Right kidney (tissue), 9 donors: ENCODE measurements around the gene CCT5.
A peak's percentile ranks its signal among the peaks of the same experiment; 100 is the strongest.

ENCODE experiments used
- DNase-seq: peaks from one replicate; pipeline ENCODE4 v3.0.0-alpha.2; 2016
- long read RNA-seq, 8 donors: transcript quantifications; one replicate each; lab custom pipeline, GENCODE V29; 2026

CCT5 gene
- long read RNA-seq, donor 1, transcript CCT5-201 (11 exons, 3,675 nt): major isoform, 76 of 288 reads
- long read RNA-seq, donor 1, transcript CCT5-212 (2 exons, 568 nt): minor isoform, 26 of 288 reads
- long read RNA-seq, donor 1, partial matches to known transcripts: 155 of 288 reads
- long read RNA-seq, donor 1, other reads (novel, unspliced or antisense): 25 of 288 reads
- long read RNA-seq, donor 2, transcript CCT5-212 (2 exons, 568 nt): minor isoform, 21 of 145 reads
- long read RNA-seq, donor 2, transcript CCT5-201 (11 exons, 3,675 nt): major isoform, 41 of 145 reads
- long read RNA-seq, donor 2, partial matches to known transcripts: 66 of 145 reads
- long read RNA-seq, donor 2, other reads (novel, unspliced or antisense): 14 of 145 reads
- long read RNA-seq, donor 3, transcript CCT5-201 (11 exons, 3,675 nt): major isoform, 32 of 99 reads
- long read RNA-seq, donor 3, transcript CCT5-212 (2 exons, 568 nt): minor isoform, 6 of 99 reads
- long read RNA-seq, donor 3, partial matches to known transcripts: 58 of 99 reads
- long read RNA-seq, donor 3, other reads (novel, unspliced or antisense): 0 of 99 reads
- long read RNA-seq, donor 4, transcript CCT5-201 (11 exons, 3,675 nt): major isoform, 52 of 238 reads
- long read RNA-seq, donor 4, transcript CCT5-212 (2 exons, 568 nt): minor isoform, 23 of 238 reads
- long read RNA-seq, donor 4, partial matches to known transcripts: 157 of 238 reads
- long read RNA-seq, donor 4, other reads (novel, unspliced or antisense): 0 of 238 reads
- long read RNA-seq, donor 5, transcript CCT5-201 (11 exons, 3,675 nt): major isoform, 78 of 244 reads
- long read RNA-seq, donor 5, transcript CCT5-212 (2 exons, 568 nt): minor isoform, 9 of 244 reads
- long read RNA-seq, donor 5, partial matches to known transcripts: 150 of 244 reads
- long read RNA-seq, donor 5, other reads (novel, unspliced or antisense): 0 of 244 reads
- long read RNA-seq, donor 6, transcript CCT5-201 (11 exons, 3,675 nt): major isoform, 49 of 234 reads
- long read RNA-seq, donor 6, transcript CCT5-212 (2 exons, 568 nt): minor isoform, 30 of 234 reads
- long read RNA-seq, donor 6, partial matches to known transcripts: 130 of 234 reads
- long read RNA-seq, donor 6, other reads (novel, unspliced or antisense): 20 of 234 reads
- long read RNA-seq, donor 7, transcript CCT5-210 (3 exons, 1,091 nt): minor isoform, 7 of 286 reads
- long read RNA-seq, donor 7, transcript CCT5-206 (3 exons, 555 nt): minor isoform, 7 of 286 reads
- long read RNA-seq, donor 7, transcript CCT5-212 (2 exons, 568 nt): minor isoform, 25 of 286 reads
- long read RNA-seq, donor 7, transcript CCT5-201 (11 exons, 3,675 nt): major isoform, 81 of 286 reads
- long read RNA-seq, donor 7, partial matches to known transcripts: 166 of 286 reads
- long read RNA-seq, donor 7, other reads (novel, unspliced or antisense): 0 of 286 reads
- long read RNA-seq, donor 8, transcript CCT5-212 (2 exons, 568 nt): minor isoform, 10 of 131 reads
- long read RNA-seq, donor 8, transcript CCT5-210 (3 exons, 1,091 nt): minor isoform, 7 of 131 reads
- long read RNA-seq, donor 8, transcript CCT5-201 (11 exons, 3,675 nt): major isoform, 49 of 131 reads
- long read RNA-seq, donor 8, partial matches to known transcripts: 62 of 131 reads
- long read RNA-seq, donor 8, other reads (novel, unspliced or antisense): 0 of 131 reads

DNA sequence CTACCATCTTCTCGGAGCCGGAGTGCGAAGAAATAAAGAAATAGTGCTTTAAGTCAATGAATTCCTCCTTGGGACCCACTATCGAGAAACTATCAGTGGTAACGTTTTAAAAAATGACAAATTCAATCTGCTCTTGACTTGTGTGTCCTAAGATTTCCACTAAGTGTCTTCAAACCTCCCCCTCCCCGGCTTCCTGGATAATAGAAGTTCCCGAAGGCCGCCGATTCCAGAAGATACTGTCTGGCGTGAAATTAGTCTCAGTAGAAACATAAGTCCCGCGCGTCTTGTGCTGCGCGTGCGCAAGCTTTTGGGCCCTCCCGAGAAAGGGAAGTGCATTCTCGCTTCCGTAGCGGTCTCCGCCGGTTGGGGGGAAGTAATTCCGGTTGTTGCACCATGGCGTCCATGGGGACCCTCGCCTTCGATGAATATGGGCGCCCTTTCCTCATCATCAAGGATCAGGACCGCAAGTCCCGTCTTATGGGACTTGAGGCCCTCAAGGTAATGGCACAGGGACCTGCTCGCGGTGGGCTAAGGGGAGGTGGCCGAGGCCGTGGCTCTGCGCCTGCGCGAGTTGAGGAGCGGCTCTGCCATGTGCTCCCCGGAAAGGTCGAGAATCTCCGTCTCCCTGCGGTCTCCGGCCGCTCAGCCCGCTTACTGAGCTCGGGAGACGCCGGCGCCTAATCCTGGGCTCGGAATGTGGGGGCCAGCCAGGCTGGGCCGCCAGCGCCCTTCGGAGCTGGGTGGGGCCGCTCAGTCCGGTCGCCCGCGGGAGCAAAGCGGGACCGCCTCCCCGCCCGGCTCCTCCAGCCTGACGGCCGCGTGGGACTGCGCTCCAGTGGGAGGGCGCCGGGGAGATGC is at the start of gene CCT5:
Gene CCT5, plus strand, starts transcription at position 333 of the 858 bp plus-strand sequence. Its CDS starts 61 bp downstream, at position 394.
- peak; percentile 97 for DNase-seq

DNA sequence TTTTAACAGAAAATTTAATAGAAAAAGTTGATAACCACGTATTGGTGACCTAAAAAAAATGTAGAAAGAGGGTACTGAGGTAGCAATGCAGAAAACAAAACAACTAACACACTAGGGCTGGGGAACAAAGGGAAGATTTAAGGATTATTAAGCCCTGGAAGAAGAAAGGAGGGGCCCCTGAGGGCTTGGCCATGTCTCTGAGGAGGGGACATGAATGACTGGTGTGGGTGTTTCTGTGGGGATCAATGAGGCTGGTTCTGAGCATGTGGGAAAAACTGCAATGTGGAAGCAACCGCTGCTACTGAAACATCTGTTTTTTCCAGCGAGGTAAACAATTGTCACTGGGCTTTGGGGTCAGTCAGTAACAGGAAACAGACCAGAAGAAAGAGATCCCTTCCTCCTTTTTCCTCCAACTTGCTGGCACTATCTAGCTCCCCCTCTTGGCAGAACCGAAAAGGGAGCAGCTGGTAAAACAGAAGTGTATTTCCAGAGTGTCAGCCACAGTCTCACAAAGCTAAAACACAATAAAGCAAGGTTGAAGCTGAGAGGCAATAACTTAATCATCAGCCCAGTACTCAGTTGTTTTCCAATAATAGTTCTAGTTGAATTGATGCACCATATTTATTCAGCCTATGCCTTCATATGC is 48.7 kb upstream of the CCT5 start:
- DNase-seq: no peak

DNA sequence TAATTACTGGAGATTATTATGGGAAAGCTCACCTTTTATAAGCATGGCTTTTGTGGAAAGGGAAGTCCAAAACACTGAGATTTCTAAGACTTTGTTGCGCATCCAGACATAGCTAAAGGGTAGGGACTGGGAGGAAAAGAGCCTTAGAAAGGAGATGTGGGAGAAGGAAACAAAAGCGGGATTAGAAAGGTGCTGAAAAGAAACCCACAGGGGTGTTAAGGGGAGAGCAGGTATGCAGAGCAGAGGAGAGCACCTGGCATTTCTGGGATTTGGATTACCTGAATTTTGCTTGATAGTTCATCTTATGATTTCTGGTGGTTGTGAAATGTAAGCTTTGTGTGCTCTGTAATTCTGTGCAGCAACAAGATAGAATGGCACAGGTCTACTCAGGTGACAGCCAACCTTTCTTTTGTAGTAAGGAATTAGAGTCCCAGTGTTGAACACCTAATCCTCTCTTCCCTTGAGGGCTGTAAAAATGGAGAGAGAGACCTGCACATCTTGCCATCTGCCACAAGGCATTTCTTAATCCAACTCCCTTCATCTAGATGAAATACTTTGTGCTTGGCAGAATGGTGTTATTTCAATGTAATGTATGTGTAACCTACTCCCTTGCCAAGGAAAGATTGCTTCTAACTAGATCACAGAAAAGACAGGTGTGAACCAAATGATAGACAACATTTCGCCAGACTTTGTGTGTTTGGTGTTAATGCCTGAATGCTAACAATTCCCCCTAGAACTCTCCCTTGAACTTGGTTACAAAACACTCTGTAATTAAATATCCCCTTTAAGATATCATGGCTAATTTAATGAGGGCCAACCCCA is 47.8 kb upstream of the CCT5 start:
- DNase-seq: no peak

DNA sequence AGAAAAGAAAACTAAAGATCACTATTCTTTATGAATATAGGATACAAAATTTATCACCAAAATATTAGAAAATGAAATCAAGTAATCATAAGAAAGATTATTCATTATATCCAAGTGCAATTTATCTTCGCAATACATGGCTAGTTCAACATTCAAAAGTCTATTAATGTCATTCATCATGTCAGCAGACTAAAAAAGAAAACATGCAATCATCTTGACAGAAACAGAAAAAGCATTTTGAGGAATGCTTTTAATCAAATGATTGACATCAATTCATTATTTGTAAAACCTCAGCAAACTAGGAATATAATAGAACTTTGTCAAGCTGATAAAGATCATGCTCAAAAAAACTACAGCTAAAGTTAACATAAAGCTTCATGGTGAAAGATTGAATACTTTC is 41.1 kb upstream of the CCT5 start:
- DNase-seq: no peak

GRCh38 chr5:10213316-10213715 is 36.8 kb upstream of the CCT5 start:
- no peak for DNase-seq

GRCh38 chr5:10214041-10214440 is 36.0 kb upstream of the CCT5 start:
- DNase-seq: no peak

- DNase-seq: no peak
Measured at GRCh38 chr5:10215366-10215765, 34.7 kb upstream of the CCT5 start.

- DNase-seq: no peak
Measured at GRCh38 chr5:10216107-10216506, 34.0 kb upstream of the CCT5 start.

DNA sequence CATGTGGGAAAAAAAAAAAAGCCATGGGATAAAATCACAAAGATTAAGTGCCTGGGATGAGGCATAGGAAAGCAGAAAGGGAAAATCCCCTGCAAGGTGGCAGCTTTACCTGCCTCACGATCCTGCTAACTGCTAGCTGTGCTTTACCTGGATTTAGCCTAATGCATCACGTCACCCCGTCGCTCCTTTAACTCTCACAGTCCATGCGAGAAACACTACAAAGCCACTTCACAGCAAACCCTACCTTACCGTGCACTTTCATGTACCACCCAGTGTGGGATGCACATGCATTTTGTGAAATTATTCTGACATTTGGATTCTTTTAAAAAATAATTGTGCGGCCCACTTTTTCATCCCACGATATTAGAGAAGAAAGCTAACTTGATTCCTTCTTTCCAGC is 31.4 kb upstream of the CCT5 start:
- no peak for DNase-seq

DNA sequence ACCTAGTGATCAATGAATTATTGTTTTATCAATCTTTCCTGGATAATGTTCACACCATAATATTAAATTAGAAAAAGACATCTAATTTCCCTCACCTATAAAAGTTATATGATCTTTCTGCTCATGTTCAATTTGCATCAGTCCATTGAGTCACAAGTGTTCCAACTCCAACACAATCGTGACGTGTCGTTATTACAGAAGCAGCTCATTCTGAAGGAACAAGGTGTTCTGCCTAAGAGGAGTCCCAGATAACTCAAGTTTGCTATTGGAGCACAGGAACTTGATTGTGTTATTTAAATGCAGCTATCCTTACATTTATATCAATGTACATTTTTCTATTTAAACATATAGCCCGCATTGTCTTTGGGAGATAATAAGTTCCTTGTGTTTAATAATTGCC is 31.0 kb upstream of the CCT5 start:
- no peak for DNase-seq

DNA sequence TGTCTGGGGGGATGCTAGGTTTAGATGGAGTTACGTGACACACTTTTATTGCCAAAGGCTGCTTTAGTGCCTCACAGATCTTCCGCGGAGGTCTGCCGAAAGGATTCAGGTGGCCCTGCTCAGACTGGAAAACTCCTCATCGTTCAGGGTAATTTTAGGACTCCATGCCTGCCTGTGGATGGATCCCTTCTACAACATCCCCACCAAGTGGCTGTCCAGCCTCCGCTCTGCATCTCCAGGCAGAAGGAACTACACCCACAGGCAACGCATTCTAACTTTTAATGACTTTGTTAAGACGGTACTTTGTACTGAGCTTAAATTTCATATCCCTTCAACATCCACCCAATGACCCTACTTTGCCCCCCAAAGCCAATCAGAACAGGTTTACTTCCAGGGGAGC is 29.8 kb upstream of the CCT5 start:
- no peak for DNase-seq

DNA sequence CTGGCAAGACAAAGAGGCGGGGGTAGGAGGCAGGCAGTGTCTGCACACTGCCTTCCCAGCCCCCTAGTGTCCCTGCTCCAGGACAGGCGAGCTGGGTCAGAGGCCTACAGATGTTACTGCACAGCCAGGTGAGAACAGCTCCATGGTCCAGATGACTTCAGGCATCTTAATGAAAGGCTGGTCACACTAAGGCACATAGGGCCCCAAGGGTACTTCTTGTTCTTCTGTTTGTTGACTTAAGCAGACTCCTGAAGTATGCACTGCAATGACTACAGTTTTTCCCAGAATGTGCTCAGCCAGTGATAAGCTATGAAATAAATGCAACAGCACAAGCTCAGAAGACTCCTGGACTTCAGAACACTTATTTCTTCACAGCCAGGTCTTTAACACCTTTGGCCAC is 27.8 kb upstream of the CCT5 start:
- no peak for DNase-seq

GRCh38 chr5:10227379-10227778 is 22.7 kb upstream of the CCT5 start:
- DNase-seq: no peak

DNA sequence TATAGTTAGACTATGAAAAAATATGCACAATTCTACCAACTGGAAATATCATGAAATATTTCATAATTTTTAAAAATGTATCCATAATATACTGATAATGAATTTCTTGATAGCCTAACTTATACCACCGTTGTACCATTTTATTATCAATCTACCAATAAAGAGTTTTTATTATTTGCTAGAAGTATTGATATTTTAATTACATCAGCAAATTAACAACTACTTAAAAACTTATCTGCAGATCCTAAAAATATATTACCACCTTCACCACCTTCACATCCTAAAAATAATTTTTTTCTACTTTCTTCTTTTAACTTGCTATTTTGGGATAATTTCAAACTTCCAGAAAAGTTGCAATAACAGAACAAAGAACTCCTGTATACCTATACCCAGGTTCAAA is 21.8 kb upstream of the CCT5 start:
- DNase-seq: no peak

DNA sequence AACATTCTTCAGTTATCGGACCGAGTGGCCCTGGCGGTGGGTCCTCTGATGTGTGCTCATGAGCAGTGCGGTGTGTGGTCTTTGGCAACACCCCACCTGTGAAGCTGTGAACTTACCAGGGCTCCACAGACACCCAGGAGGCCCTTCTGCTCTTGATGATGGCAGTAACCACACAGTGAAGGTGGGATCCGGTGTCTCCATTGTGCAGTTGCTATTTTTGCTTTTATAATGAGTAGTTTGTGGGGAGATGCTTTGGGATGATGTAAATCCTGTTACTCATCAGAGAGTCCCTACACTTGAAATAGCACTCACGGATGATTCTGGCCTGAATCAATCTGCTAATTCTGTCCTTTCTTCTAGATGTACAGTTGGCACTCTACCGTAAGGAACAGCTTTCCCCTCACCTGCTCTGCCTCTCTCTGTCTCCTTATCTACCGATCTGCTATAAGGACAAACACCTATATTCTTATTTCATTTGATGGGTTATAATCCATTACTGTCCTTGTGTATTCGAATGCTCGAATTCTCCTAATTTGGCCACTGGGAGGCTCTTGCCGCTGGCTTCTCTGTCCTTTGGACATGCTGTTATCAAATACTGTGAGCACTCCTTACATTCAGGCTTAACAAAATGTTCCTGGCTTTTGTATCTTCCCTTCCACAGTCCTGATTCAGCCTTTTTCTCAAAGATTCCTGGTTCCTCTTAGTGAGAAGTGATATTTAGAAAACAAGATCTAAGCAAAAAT is 20.6 kb upstream of the CCT5 start:
- DNase-seq: no peak

- DNase-seq: no peak
Measured at GRCh38 chr5:10232386-10232785, 17.7 kb upstream of the CCT5 start.

GRCh38 chr5:10233011-10233410 is 17.1 kb upstream of the CCT5 start:
- no peak for DNase-seq

- no peak for DNase-seq
Measured at GRCh38 chr5:10233505-10233904, 16.6 kb upstream of the CCT5 start.

GRCh38 chr5:10235350-10235749 is 14.7 kb upstream of the CCT5 start:
- no peak for DNase-seq
